Measurements from ENCODE around the gene EIF3M. TPM values are rescaled to one million over a fixed set of nuclear protein-coding genes. Genes with fewer than 3 reads are reported as not detected.

Gene EIF3M
- total RNA-seq, 2 donors from 2014 or later: 128 to 192 TPM

DNA sequence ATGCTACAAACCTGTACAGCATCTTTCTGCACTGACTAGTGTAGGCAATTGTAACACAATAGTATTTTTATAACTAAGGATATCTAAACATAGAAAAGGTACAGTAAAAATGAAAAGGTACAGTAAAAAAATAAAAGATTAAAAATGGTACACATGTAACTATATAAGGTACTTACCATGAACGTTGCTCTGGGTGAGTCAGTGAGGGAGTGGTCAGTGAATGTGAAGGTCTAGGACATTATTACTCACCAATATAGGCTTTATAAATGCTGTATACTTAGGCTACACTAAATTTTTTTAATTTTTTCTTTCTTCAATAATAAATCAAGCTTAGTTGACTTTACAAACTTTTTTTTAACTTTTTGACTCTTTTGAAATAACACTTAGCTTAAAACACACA, 59.9 kb downstream of the EIF3M start:
- Histone ChIP-seq H3K27me3 (no peaks in the 10 kb centered on the region), H3K36me3 (replicated peaks in 1 of 2; ENCODE audit: insufficient read depth in 1 of 2, low read depth in 2 of 2) (no peaks in the 10 kb centered on the region), H3K4me1 (no peaks in the 10 kb centered on the region), H3K4me3 (no peak overlapping the region), H3K27ac (no peak overlapping the region), H3K9me3 (no peaks in the 10 kb centered on the region)
- intact Hi-C loops (cut with DNase I): no loop called here
- whole genome bisulfite sequencing, 2 donors: 47 to 53% methylated on average over 1 of the region's 1 CpG
- TF ChIP-seq POLR2A (IDR thresholded peaks at IDR 0.05) (no peak), CTCF (IDR thresholded peaks at IDR 0.05) (no peak)
- no peak for DNase-seq
- no peak for ATAC-seq

Other genes starting within 250 kb of the EIF3M start
- 1 to 10 TPM in 1 of 2 donors, under 1 TPM in 1; 0.99 to 1.0 TPM for gene WT1, start 148.3 kb upstream of the EIF3M start, total RNA-seq
- gene CCDC73, start 210.8 kb downstream of the EIF3M start, total RNA-seq: under 1 TPM in 1 of 2 donors, not detected in 1; 0.26 TPM
- 1 to 10 TPM; 2.3 to 5.7 TPM for gene PRRG4, start 246.1 kb downstream of the EIF3M start, total RNA-seq